Ectodermal cell (in vitro differentiated cells): ENCODE results near the gene ANAPC2.

ENCODE experiments used
- H3K27ac ChIP-seq: 2 replicates; pipeline ENCODE4 v1.7.0; 2013; ENCODE audit warnings: mild to moderate bottlenecking, low read depth, low read length; ENCODE audit not compliant: insufficient read depth, poor library complexity, severe bottlenecking
- H3K27me3 ChIP-seq: 2 replicates; pipeline ENCODE4 v1.7.0; 2013; ENCODE audit warnings: mild to moderate bottlenecking, low read length; ENCODE audit not compliant: insufficient read depth, control insufficient read depth, poor library complexity, severe bottlenecking
- H3K36me3 ChIP-seq: one replicate; pipeline ENCODE4 v1.7.0; 2013; ENCODE audit warnings: low read length; ENCODE audit not compliant: control insufficient read depth, insufficient read depth
- H3K4me1 ChIP-seq: one replicate; pipeline ENCODE4 v1.7.0; 2013; ENCODE audit warnings: low read length; ENCODE audit not compliant: control insufficient read depth, insufficient read depth
- H3K4me3 ChIP-seq: 2 replicates; pipeline ENCODE4 v1.7.0; 2013; ENCODE audit warnings: low read depth, low read length, control low read depth; ENCODE audit not compliant: insufficient read depth
- H3K9me3 ChIP-seq: 2 replicates; pipeline ENCODE4 v1.7.0; 2013; ENCODE audit warnings: mild to moderate bottlenecking, low read length, moderate library complexity; ENCODE audit not compliant: control insufficient read depth
- WGBS, 2 experiments: methylation state at CpG; one replicate each; pipeline ENCODE4 v1.1.7; 2013; ENCODE audit warnings: missing lambda C conversion rate in 2 of 2; 5-methylcytosine and 5-hydroxymethylcytosine counted together

Gene ANAPC2

DNA sequence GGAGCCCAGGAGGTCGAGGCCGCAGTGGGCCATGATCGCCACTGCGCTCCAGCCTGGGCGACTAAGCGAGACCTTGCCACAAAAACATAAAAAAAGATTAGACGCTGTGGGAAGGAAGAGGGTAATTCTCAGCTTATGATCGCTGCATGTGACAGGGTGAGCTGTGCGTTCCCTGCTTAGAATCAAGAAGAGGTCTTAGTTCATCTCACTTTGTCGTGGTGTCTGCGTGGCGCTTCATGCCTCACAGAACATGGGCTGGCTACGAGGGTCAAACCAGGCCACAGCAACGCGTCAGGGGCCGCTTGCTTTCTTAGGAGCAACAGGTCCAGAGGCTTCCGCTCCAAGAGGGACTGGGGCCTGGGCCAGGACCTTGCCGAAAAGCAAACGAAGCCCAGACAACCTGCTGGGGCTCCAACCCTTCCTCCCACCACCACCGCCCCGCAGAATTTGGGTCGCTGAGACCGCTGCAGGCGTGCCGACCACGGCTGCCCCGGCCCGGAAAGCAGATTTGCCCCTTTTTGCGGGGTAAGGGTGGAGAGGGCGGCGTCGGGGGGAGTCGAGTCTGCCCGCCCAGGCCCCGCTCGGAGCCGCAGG is 59.4 kb downstream of the ANAPC2 start:
- 24 to 25% methylated on average over 37 of the region's 37 CpGs for WGBS, 2 experiments

GRCh38 chr9:137128158-137128861 is 60.0 kb downstream of the ANAPC2 start:
- H3K27ac ChIP-seq: no peak overlapping the region
- H3K9me3 ChIP-seq: no peaks in the 10 kb centered on the region
- peak overlapping the region; percentile 91 for H3K4me3 ChIP-seq
- H3K36me3 ChIP-seq: no peaks in the 10 kb centered on the region
- peaks cover 32% of the 10 kb centered on the region for H3K27me3 ChIP-seq
- H3K4me1 ChIP-seq: peaks cover 8% of the 10 kb centered on the region
- WGBS, 2 experiments: 86% methylated on average over 19 of the region's 19 CpGs

More for the DNA sequence above, 59.4 kb downstream of the ANAPC2 start:
- H3K27me3 ChIP-seq: peaks cover 37% of the 10 kb centered on the region
- H3K36me3 ChIP-seq: no peaks in the 10 kb centered on the region
- peaks cover 8% of the 10 kb centered on the region for H3K4me1 ChIP-seq
- peak overlapping the region; percentile 91 for H3K4me3 ChIP-seq
- H3K27ac ChIP-seq: no peak overlapping the region
- H3K9me3 ChIP-seq: no peaks in the 10 kb centered on the region

GRCh38 chr9:137127301-137128157 is 60.8 kb downstream of the ANAPC2 start:
- H3K27ac ChIP-seq: no peak overlapping the region
- H3K4me1 ChIP-seq: peaks cover 8% of the 10 kb centered on the region
- no peaks in the 10 kb centered on the region for H3K9me3 ChIP-seq
- 84 to 88% methylated on average over 24 of the region's 24 CpGs for WGBS, 2 experiments
- no peaks in the 10 kb centered on the region for H3K36me3 ChIP-seq
- peaks cover 27% of the 10 kb centered on the region for H3K27me3 ChIP-seq
- H3K4me3 ChIP-seq: no peak overlapping the region

DNA sequence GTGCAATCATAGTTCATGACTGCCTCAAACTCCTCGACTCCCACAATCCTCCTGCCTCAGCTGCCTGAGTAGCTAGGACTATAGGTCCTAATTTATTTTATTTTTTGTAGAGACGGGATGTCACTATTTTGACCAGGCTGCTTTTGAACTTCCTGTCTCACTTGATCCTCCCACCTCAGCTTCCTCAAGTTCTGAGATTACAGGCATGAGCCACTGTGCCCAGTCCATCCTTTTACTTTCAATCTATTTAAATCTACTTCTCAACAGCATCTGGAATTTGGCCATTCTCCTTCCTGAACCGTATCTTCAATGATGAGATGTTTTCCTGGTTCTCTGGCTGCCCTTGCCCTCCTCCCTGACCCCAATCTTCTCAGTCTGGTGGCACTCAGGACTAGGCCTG is 61.6 kb downstream of the ANAPC2 start:
- no peaks in the 10 kb centered on the region for H3K36me3 ChIP-seq
- no peak overlapping the region for H3K4me3 ChIP-seq
- H3K27ac ChIP-seq: no peak overlapping the region
- H3K9me3 ChIP-seq: no peaks in the 10 kb centered on the region
- 95 to 96% methylated on average over 3 of the region's 3 CpGs for WGBS, 2 experiments
- peaks cover 19% of the 10 kb centered on the region for H3K27me3 ChIP-seq
- peaks cover 8% of the 10 kb centered on the region for H3K4me1 ChIP-seq
